Neural crest cell (in vitro differentiated cells): Measurements from ENCODE around the gene CD83. TPM values are rescaled to one million over a fixed set of nuclear protein-coding genes. Genes with fewer than 3 reads are reported as not detected.

ENCODE experiments used
- DNase-seq: peaks from one replicate; pipeline ENCODE4 v3.0.0; 2021; ENCODE audit warnings: low read depth, mixed read lengths, low spot score
- H3K27ac Mint-ChIP-seq: one replicate; pipeline ENCODE4 v1.8.0; 2021; ENCODE audit warnings: mild to moderate bottlenecking, mixed read lengths; ENCODE audit not compliant: unreplicated experiment
- H3K27me3 Mint-ChIP-seq: 2 replicates; pipeline ENCODE4 v1.8.0; 2021; ENCODE audit warnings: low read depth, mild to moderate bottlenecking, mixed read lengths
- H3K36me3 Mint-ChIP-seq: 2 replicates; pipeline ENCODE4 v1.8.0; 2021; ENCODE audit warnings: low read depth, mild to moderate bottlenecking, mixed read lengths
- H3K4me1 Mint-ChIP-seq: 2 replicates; pipeline ENCODE4 v1.8.0; 2021; ENCODE audit warnings: mixed read lengths
- H3K4me3 Mint-ChIP-seq: one replicate; pipeline ENCODE4 v1.8.0; 2021; ENCODE audit warnings: mild to moderate bottlenecking, mixed read lengths
- H3K9me3 Mint-ChIP-seq: 2 replicates; pipeline ENCODE4 v1.8.0; 2021; ENCODE audit warnings: mixed read lengths
- CTCF ChIP-seq: fragments of 200-600 bp; sonication (generic); conservative IDR thresholded peaks from 2 replicates; pipeline ENCODE4 v1.5.0; 2021; ENCODE audit warnings: antibody characterized with exemption, mild to moderate bottlenecking
- total RNA-seq: library from RNA; stranded (reverse); gene quantifications from 2 replicates; pipeline ENCODE4 v1.2.1, GENCODE V29; 2021

Gene CD83
- total RNA-seq, 1 donor from 2014 or later = 7.9 TPM

- H3K36me3 Mint-ChIP-seq = no peaks in the 10 kb centered on the region
Measured at GRCh38 chr6:14081126-14081525, 36.4 kb upstream of the CD83 start.

GRCh38 chr6:14082771-14083170 is 34.8 kb upstream of the CD83 start:
- Mint-ChIP-seq H3K27ac (no peak overlapping the region), H3K4me1 (peaks cover 17% of the 10 kb centered on the region), H3K36me3 (no peaks in the 10 kb centered on the region), H3K4me3 (no peak overlapping the region), H3K27me3 (no peaks in the 10 kb centered on the region), H3K9me3 (no peaks in the 10 kb centered on the region)
- no peak for DNase-seq
- TF ChIP-seq CTCF = no peak

More at GRCh38 chr6:14081126-14081525, 36.4 kb upstream of the CD83 start:
- TF ChIP-seq CTCF = no peak
- Mint-ChIP-seq H3K27me3 (no peaks in the 10 kb centered on the region), H3K4me3 (no peak overlapping the region), H3K9me3 (no peaks in the 10 kb centered on the region), H3K27ac (no peak overlapping the region), H3K4me1 (peaks cover 17% of the 10 kb centered on the region)
- no peak for DNase-seq

- no peaks in the 10 kb centered on the region for H3K9me3 Mint-ChIP-seq
- no peaks in the 10 kb centered on the region for H3K36me3 Mint-ChIP-seq
- H3K27ac Mint-ChIP-seq = no peak overlapping the region
- no peaks in the 10 kb centered on the region for H3K27me3 Mint-ChIP-seq
- DNase-seq = no peak
- TF ChIP-seq CTCF = no peak
- no peak overlapping the region for H3K4me3 Mint-ChIP-seq
- H3K4me1 Mint-ChIP-seq = peaks cover 22% of the 10 kb centered on the region
Measured at GRCh38 chr6:14083262-14083661, 34.3 kb upstream of the CD83 start.

GRCh38 chr6:14083751-14084150 is 33.8 kb upstream of the CD83 start:
- Mint-ChIP-seq H3K4me1 (peaks cover 26% of the 10 kb centered on the region), H3K27ac (peak overlapping the region; percentile 83), H3K27me3 (no peaks in the 10 kb centered on the region), H3K36me3 (no peaks in the 10 kb centered on the region), H3K9me3 (no peaks in the 10 kb centered on the region), H3K4me3 (no peak overlapping the region)
- DNase-seq = no peak
- TF ChIP-seq CTCF = no peak

GRCh38 chr6:14084388-14084787 is 33.2 kb upstream of the CD83 start:
- H3K27ac Mint-ChIP-seq = no peak overlapping the region

More at GRCh38 chr6:14084388-14084787, 33.2 kb upstream of the CD83 start:
- no peak for TF ChIP-seq CTCF
- Mint-ChIP-seq H3K27me3 (no peaks in the 10 kb centered on the region), H3K4me1 (peaks cover 26% of the 10 kb centered on the region), H3K4me3 (no peak overlapping the region), H3K36me3 (no peaks in the 10 kb centered on the region), H3K9me3 (no peaks in the 10 kb centered on the region)
- no peak for DNase-seq
